ENCODE measurements around the gene PIEZO1. TPM values are rescaled to one million over a fixed set of nuclear protein-coding genes. Genes with fewer than 3 reads are reported as not detected.

PIEZO1 gene
- total and polyA plus RNA-seq, 5 donors, result 21.7 to 45.6 (median 30.5) TPM

DNA sequence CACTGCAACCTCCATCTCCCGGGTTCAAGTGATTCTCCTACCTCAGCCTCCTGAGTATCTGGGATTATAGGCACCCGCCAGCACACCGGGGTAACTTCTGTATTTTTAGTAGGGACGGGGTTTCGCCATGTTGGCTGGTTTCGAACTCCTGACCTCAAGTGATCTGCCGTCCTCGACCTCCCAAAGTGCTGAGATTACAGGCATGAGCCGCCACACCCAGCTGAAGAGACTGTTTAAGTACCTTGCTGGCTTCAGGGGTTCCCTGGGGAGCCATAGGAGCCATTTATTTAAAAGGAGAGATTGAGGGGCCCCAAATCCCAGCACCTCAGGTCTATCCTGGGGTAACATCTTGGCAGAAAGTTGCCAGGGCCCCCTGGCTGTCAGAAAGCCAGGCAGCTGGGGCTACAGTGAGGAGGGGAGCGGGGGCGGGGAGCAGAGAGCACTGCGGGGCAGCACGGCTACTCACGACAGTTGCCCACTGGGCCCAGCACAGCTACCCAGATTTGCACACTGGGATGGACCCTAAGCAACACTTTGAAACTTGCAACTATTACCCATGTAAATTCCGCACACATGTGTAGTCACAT, 100.4 kb downstream of the PIEZO1 start:
- WGBS, result 71% methylated on average over 15 of the region's 15 CpGs
- H3K4me1 ChIP-seq (ENCODE audit: control insufficient read depth, insufficient read depth, low read length), result peaks cover 4% of the 10 kb centered on the region
- no peaks in the 10 kb centered on the region for H3K27me3 ChIP-seq (ENCODE audit: control insufficient read depth, insufficient read depth)
- DNase-seq, result peak in 1 of 3 donors; percentile 45
- no peak overlapping the region for H3K27ac ChIP-seq (ENCODE audit: low read length)
- no peaks in the 10 kb centered on the region for H3K9me3 ChIP-seq (ENCODE audit: control insufficient read depth, low read length)
- intact Hi-C loops (cut with DNase I), result no loop called here
- ATAC-seq, result no peak
- H3K4me3 ChIP-seq (ENCODE audit: low read length), result no peak overlapping the region

DNA sequence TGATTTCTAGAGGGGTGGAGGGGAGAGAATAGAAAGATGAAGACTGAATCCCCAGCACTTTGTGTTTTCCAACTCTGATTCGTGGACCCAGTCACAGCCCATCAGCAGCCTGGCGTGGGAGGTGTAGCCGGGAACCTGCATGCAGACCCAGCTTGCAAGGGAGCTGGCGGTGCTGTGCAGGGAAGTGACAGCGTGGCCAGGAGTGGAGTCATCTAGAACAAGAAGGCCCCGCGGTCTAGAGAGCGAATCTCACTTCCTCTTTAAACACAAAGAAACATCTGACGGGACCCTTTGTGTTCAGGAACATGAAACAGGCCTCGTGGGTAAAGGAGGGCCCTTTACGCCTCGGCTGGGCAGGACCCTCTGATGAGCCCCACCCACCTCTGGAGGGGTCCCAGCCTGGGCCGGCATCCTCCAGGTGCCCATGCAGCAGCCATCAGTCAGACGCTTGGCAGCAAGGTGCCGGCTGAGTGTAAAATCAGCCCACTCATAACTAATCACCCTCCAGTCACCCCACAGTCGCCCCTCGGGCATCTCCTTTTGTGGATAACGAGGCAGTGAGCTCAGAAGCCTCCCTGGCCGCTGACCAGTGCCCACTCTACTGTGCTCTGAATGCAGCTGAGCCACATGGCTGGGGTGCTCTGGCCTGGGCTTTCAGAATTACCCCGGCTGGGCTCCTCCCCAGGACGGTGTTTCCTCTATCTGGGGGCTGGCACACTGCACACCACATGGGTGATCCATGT, 103.1 kb downstream of the PIEZO1 start:
- DNase-seq, result peak in 1 of 3 donors; percentile 81
- ATAC-seq, result peak in 1 of 2 donors; percentile 9
- H3K27ac ChIP-seq (ENCODE audit: low read length), result no peak overlapping the region
- WGBS, result 34% methylated on average over 21 of the region's 21 CpGs
- H3K27me3 ChIP-seq (ENCODE audit: control insufficient read depth, insufficient read depth), result no peaks in the 10 kb centered on the region
- no peak overlapping the region for H3K4me3 ChIP-seq (ENCODE audit: low read length)
- intact Hi-C loops (cut with DNase I), result no loop called here
- H3K4me1 ChIP-seq (ENCODE audit: control insufficient read depth, insufficient read depth, low read length), result peaks cover 4% of the 10 kb centered on the region
- H3K9me3 ChIP-seq (ENCODE audit: control insufficient read depth, low read length), result no peaks in the 10 kb centered on the region

- 55% methylated on average over 31 of the region's 31 CpGs for WGBS
- intact Hi-C loops (cut with DNase I), result no loop called here
These were observed 103.8 kb downstream of the PIEZO1 start for GRCh38 chr16:88681084-88681680.

GRCh38 chr16:88680554-88681083, 104.4 kb downstream of the PIEZO1 start:
- Histone ChIP-seq H3K9me3 (ENCODE audit: control insufficient read depth, low read length) (no peaks in the 10 kb centered on the region), H3K27me3 (ENCODE audit: control insufficient read depth, insufficient read depth) (no peaks in the 10 kb centered on the region), H3K4me3 (ENCODE audit: low read length) (no peak overlapping the region), H3K27ac (ENCODE audit: low read length) (no peak overlapping the region), H3K4me1 (ENCODE audit: control insufficient read depth, insufficient read depth, low read length) (no peaks in the 10 kb centered on the region)
- intact Hi-C loops (cut with DNase I), result no loop called here
- ATAC-seq, result no peak
- DNase-seq, result no peak
- WGBS, result 79% methylated on average over 5 of the region's 5 CpGs

More at GRCh38 chr16:88681084-88681680, 103.8 kb downstream of the PIEZO1 start:
- no peak overlapping the region for H3K4me3 ChIP-seq (ENCODE audit: low read length)
- no peaks in the 10 kb centered on the region for H3K9me3 ChIP-seq (ENCODE audit: control insufficient read depth, low read length)
- no peaks in the 10 kb centered on the region for H3K27me3 ChIP-seq (ENCODE audit: control insufficient read depth, insufficient read depth)
- ATAC-seq (no peak), DNase-seq (peak in 2 of 3 donors; percentile 56 to 67)
- no peaks in the 10 kb centered on the region for H3K4me1 ChIP-seq (ENCODE audit: control insufficient read depth, insufficient read depth, low read length)
- H3K27ac ChIP-seq (ENCODE audit: low read length), result no peak overlapping the region

GRCh38 chr16:88678224-88678979, 106.6 kb downstream of the PIEZO1 start:
- no peaks in the 10 kb centered on the region for H3K4me1 ChIP-seq (ENCODE audit: control insufficient read depth, insufficient read depth, low read length)
- ATAC-seq (no peak), DNase-seq (peak in 2 of 3 donors; percentile 53 to 56)
- H3K4me3 ChIP-seq (ENCODE audit: low read length), result no peak overlapping the region
- no peaks in the 10 kb centered on the region for H3K9me3 ChIP-seq (ENCODE audit: control insufficient read depth, low read length)
- intact Hi-C loops (cut with DNase I), result no loop called here
- H3K27me3 ChIP-seq (ENCODE audit: control insufficient read depth, insufficient read depth), result no peaks in the 10 kb centered on the region
- H3K27ac ChIP-seq (ENCODE audit: low read length), result no peak overlapping the region
- 50% methylated on average over 32 of the region's 32 CpGs for WGBS

DNA sequence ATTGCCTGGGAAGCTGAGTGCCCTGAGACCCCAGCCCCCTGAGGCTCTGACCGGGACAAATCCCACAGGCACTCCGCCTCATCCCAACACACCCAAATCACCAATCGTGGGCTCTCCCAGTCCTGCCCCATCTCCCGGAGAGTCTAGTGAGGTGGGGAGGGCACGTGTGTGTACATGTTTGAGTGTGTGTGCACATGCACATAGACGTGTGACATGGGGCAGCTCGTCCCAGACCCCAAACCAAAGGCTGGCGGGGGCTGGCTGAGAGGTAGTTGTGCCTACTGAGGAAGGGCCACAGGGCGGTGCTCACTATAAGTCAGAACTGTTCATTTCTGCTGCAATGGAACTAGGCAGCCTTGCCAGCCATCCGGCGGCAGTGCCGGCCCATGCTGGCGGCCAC, 107.3 kb downstream of the PIEZO1 start:
- Histone ChIP-seq H3K27ac (ENCODE audit: low read length) (no peak overlapping the region), H3K4me3 (ENCODE audit: low read length) (no peak overlapping the region), H3K4me1 (ENCODE audit: control insufficient read depth, insufficient read depth, low read length) (no peaks in the 10 kb centered on the region), H3K9me3 (ENCODE audit: control insufficient read depth, low read length) (no peaks in the 10 kb centered on the region), H3K27me3 (ENCODE audit: control insufficient read depth, insufficient read depth) (no peaks in the 10 kb centered on the region)
- peak in 1 of 3 donors; percentile 44 for DNase-seq
- intact Hi-C loops (cut with DNase I), result no loop called here
- WGBS, result 78% methylated on average over 13 of the region's 13 CpGs
- no peak for ATAC-seq

DNA sequence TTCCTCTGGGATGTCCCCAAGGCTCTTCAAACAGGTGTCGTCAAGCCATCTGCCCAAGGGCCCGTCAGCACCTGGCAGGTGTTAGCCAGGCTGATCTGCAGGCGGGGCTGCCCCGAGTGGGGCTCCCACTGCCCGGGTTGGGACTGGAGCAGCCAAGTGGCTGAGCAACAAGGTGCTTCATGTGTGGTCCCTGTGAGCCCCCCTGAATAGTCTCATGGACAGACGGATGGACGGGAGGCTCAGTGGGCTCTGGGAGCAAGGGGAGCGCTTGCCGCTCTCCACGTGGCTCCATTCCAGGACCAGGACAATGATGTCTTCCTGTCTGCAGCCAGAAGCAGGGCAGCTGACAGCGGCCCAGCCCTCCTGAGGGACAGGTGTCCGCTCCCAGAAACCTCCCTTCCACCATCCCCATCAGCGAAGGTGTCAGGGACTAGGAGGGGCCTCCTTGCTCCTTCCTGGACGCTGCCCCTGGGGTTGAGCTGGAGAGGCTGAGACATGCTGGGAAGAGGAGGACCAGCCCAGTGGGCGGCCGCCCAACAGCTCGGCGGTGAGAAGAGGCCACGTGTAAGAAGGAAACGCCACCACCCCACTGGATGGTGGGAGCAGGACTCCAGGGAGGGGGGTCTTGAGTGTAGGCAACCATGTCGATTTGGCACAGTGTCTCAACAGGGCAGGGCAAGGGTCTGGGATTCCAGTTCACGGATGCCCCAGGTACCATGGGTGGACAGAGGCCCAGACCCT, 108.3 kb downstream of the PIEZO1 start:
- H3K4me3 ChIP-seq (ENCODE audit: low read length), result no peak overlapping the region
- H3K27ac ChIP-seq (ENCODE audit: low read length), result no peak overlapping the region
- WGBS, result 75% methylated on average over 22 of the region's 22 CpGs
- H3K27me3 ChIP-seq (ENCODE audit: control insufficient read depth, insufficient read depth), result no peaks in the 10 kb centered on the region
- ATAC-seq, result no peak
- peak in 2 of 3 donors; percentile 42 to 47 for DNase-seq
- no peaks in the 10 kb centered on the region for H3K4me1 ChIP-seq (ENCODE audit: control insufficient read depth, insufficient read depth, low read length)
- H3K9me3 ChIP-seq (ENCODE audit: control insufficient read depth, low read length), result no peaks in the 10 kb centered on the region
- intact Hi-C loops (cut with DNase I), result no loop called here

- 71% methylated on average over 19 of the region's 19 CpGs for WGBS
- DNase-seq (peak; percentile 26 to 77 (median 72)), ATAC-seq (peak; percentile 70 to 79)
- intact Hi-C loops (cut with DNase I), result no loop called here
- Histone ChIP-seq H3K27me3 (ENCODE audit: control insufficient read depth, insufficient read depth) (no peaks in the 10 kb centered on the region), H3K4me1 (ENCODE audit: control insufficient read depth, insufficient read depth, low read length) (no peaks in the 10 kb centered on the region), H3K9me3 (ENCODE audit: control insufficient read depth, low read length) (no peaks in the 10 kb centered on the region), H3K4me3 (ENCODE audit: low read length) (no peak overlapping the region), H3K27ac (ENCODE audit: low read length) (peak overlapping the region; percentile 70)
These were observed 111.2 kb downstream of the PIEZO1 start for GRCh38 chr16:88673716-88674379.

DNA sequence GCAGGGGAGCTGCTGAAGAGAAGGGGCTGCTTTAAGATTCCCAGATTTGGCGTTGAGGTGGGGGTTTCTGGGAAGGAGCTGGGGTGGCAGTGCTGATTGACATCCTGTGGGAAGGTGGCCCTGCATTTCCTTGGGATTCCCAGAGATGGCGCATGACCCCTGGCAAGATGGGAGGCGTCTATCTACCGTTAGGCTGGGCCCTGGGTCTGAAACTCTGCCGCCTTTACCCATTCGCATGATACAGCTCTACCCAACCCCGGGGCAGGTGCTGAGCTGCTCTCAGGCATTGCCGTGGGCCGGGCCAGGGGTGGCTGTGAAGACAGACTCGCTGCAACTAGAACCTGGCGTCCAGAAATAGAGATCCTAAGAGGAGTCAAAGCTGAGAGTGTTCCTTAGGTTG, 112.2 kb downstream of the PIEZO1 start:
- no peaks in the 10 kb centered on the region for H3K9me3 ChIP-seq (ENCODE audit: control insufficient read depth, low read length)
- DNase-seq (peak in 2 of 3 donors; percentile 9 to 64), ATAC-seq (peak in 1 of 2 donors; percentile 17)
- no peaks in the 10 kb centered on the region for H3K4me1 ChIP-seq (ENCODE audit: control insufficient read depth, insufficient read depth, low read length)
- 56% methylated on average over 11 of the region's 11 CpGs for WGBS
- no peak overlapping the region for H3K4me3 ChIP-seq (ENCODE audit: low read length)
- no peaks in the 10 kb centered on the region for H3K27me3 ChIP-seq (ENCODE audit: control insufficient read depth, insufficient read depth)
- H3K27ac ChIP-seq (ENCODE audit: low read length), result peak overlapping the region; percentile 54
- intact Hi-C loops (cut with DNase I), result no loop called here

- Histone ChIP-seq H3K4me3 (ENCODE audit: low read length) (no peak overlapping the region), H3K27ac (ENCODE audit: low read length) (no peak overlapping the region), H3K27me3 (ENCODE audit: control insufficient read depth, insufficient read depth) (no peaks in the 10 kb centered on the region), H3K4me1 (ENCODE audit: control insufficient read depth, insufficient read depth, low read length) (no peaks in the 10 kb centered on the region), H3K9me3 (ENCODE audit: control insufficient read depth, low read length) (no peaks in the 10 kb centered on the region)
- ATAC-seq (peak; percentile 5), DNase-seq (peak in 1 of 3 donors; percentile 34)
- WGBS, result 88% methylated on average over 23 of the region's 23 CpGs
- intact Hi-C loops (cut with DNase I), result no loop called here
These were observed 113.2 kb downstream of the PIEZO1 start for GRCh38 chr16:88671806-88672205.
